Caco-2 (cell line): Measurements from ENCODE around the gene HTT. TPM values are rescaled to one million over a fixed set of nuclear protein-coding genes. Genes with fewer than 3 reads are reported as not detected.

Source experiments
- BruUV-seq: library from RNA; stranded (reverse); fragments of 400-500 nt; replicated peaks from 2 replicates; lab custom pipeline; 2021; lab: Mats Ljungman, UMichigan
- CTCF ChIA-PET: fragments of 300-600 bp; sonication (Branson Sonifier 250); formaldehyde crosslinking; loops from one replicate; lab custom pipeline; 2022; ENCODE audit warnings: antibody characterized with exemption; lab: Charles Lee
- POLR2A ChIA-PET: fragments of 300-600 bp; sonication (Branson Sonifier 250); formaldehyde crosslinking; loops from one replicate; lab custom pipeline; 2022; ENCODE audit warnings: antibody characterized with exemption; lab: Charles Lee
- DNase-seq, 2 experiments: peaks; one replicate each; pipeline versions ENCODE4 v3.0.0 to v3.0.0-alpha.2; 2020 to 2022
- H3K27me3 ChIP-seq: replicated peaks from 2 replicates; pipeline ENCODE4 v1.6.0; 2011; ENCODE audit warnings: low read length; ENCODE audit not compliant: control insufficient read depth, insufficient read depth
- H3K36me3 ChIP-seq: 2 replicates; pipeline ENCODE4 v1.5.1; 2011; ENCODE audit warnings: low read length; ENCODE audit not compliant: control insufficient read depth, insufficient read depth
- H3K4me1 ChIP-seq: fragments of 250-450 bp; sonication (Bioruptor Pico); 2 replicates; pipeline ENCODE4 v1.5.1; 2020; ENCODE audit warnings: mild to moderate bottlenecking
- H3K4me3 ChIP-seq: 2 replicates; pipeline ENCODE4 v1.5.1; 2011; ENCODE audit warnings: low read depth, mild to moderate bottlenecking, control low read depth, low read length
- H3K9me3 ChIP-seq: fragments of 250-450 bp; sonication (Bioruptor Pico); 2 replicates; pipeline ENCODE4 v1.5.1; 2020; ENCODE audit warnings: mild to moderate bottlenecking, moderate library complexity
- H3K27ac Mint-ChIP-seq: one replicate; pipeline ENCODE4 v1.8.0; 2022; ENCODE audit warnings: mixed read lengths; ENCODE audit not compliant: unreplicated experiment
- H3K27me3 Mint-ChIP-seq: one replicate; pipeline ENCODE4 v1.8.0; 2022; ENCODE audit warnings: mixed read lengths; ENCODE audit not compliant: insufficient read depth, unreplicated experiment
- H3K36me3 Mint-ChIP-seq: one replicate; pipeline ENCODE4 v1.8.0; 2022; ENCODE audit warnings: mild to moderate bottlenecking, mixed read lengths; ENCODE audit not compliant: insufficient read depth, unreplicated experiment
- H3K4me1 Mint-ChIP-seq: one replicate; pipeline ENCODE4 v1.8.0; 2022; ENCODE audit warnings: low read depth, mixed read lengths; ENCODE audit not compliant: unreplicated experiment
- H3K4me3 Mint-ChIP-seq: one replicate; pipeline ENCODE4 v1.8.0; 2022; ENCODE audit warnings: mild to moderate bottlenecking, moderate library complexity, mixed read lengths; ENCODE audit not compliant: unreplicated experiment
- H3K9me3 Mint-ChIP-seq: one replicate; pipeline ENCODE4 v1.8.0; 2022; ENCODE audit warnings: mixed read lengths; ENCODE audit not compliant: unreplicated experiment
- intact Hi-C: fragments of 100-400 bp; cut with micrococcal nuclease; formaldehyde crosslinking; loops from one replicate; pipeline ENCODE4 v1.10.0; 2022; ENCODE audit not compliant: unreplicated experiment
- total RNA-seq: library from RNA; stranded (reverse); gene quantifications from 2 replicates; pipeline ENCODE4 v1.2.3, GENCODE V29; 2022
- TF ChIP-seq, protein P1 (sequence below), 2 experiments: fragments of 200-600 bp in 1 of 2; IDR thresholded peaks; 1 replicate in 1 of 2; 2 replicates in 1 of 2; pipeline versions ENCODE4 v1.5.1 to v1.8.0; 2011 to 2022; ENCODE audit warnings: antibody characterized with exemption in 1 of 2, control low read depth in 1 of 2, inconsistent platforms in 1 of 2, low read depth in 1 of 2, low read length in 1 of 2, mild to moderate bottlenecking in 1 of 2, moderate library complexity in 1 of 2; ENCODE audit not compliant: insufficient read depth in 1 of 2, severe bottlenecking in 1 of 2, unreplicated experiment in 1 of 2

HTT gene
- total RNA-seq, 1 experiment from 2014 or later = 63.3 TPM

DNA sequence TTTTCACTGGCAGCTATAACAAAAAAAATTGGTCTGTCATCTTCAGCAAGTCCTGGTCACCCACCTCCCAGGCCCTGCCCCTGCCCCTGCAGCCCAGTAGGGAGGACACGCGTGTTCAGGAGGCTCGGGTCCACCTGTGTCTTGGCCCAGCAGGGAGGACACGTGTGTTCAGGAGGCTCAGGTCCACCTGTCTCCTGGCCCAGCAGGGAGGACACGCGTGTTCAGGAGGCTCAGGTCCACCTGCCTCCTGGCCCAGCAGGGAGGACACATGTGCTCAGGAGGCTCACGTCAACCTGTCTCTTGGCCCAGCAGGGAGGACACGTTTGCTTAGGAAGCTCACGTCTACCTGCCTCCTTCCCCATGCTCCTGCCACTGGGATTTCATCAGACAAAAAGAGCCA, 45.0 kb upstream of the HTT start:
- POLR2A ChIA-PET = no interaction called here
- intact Hi-C loops = no loop called here
- H3K4me1 Mint-ChIP-seq = no peaks in the 10 kb centered on the region
- no peaks in the 10 kb centered on the region for H3K36me3 Mint-ChIP-seq
- CTCF ChIA-PET = no interaction called here
- H3K27ac Mint-ChIP-seq = no peak overlapping the region
- Histone ChIP-seq H3K4me1 (no peaks in the 10 kb centered on the region), H3K9me3 (no peaks in the 10 kb centered on the region), H3K27me3 (no peaks in the 10 kb centered on the region), H3K36me3 (no peaks in the 10 kb centered on the region), H3K4me3 (no peak overlapping the region)
- DNase-seq = no peak
- H3K4me3 Mint-ChIP-seq = no peak overlapping the region
- H3K9me3 Mint-ChIP-seq = no peaks in the 10 kb centered on the region
- H3K27me3 Mint-ChIP-seq = no peaks in the 10 kb centered on the region
- TF ChIP-seq, protein P1, sequence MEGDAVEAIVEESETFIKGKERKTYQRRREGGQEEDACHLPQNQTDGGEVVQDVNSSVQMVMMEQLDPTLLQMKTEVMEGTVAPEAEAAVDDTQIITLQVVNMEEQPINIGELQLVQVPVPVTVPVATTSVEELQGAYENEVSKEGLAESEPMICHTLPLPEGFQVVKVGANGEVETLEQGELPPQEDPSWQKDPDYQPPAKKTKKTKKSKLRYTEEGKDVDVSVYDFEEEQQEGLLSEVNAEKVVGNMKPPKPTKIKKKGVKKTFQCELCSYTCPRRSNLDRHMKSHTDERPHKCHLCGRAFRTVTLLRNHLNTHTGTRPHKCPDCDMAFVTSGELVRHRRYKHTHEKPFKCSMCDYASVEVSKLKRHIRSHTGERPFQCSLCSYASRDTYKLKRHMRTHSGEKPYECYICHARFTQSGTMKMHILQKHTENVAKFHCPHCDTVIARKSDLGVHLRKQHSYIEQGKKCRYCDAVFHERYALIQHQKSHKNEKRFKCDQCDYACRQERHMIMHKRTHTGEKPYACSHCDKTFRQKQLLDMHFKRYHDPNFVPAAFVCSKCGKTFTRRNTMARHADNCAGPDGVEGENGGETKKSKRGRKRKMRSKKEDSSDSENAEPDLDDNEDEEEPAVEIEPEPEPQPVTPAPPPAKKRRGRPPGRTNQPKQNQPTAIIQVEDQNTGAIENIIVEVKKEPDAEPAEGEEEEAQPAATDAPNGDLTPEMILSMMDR (IDR thresholded peaks at IDR 0.05; ENCODE audit: insufficient read depth in 1 of 2, low read depth in 1 of 2, low read length in 1 of 2, severe bottlenecking in 1 of 2, unreplicated experiment in 1 of 2) = no peak
- no TSS peak for BruUV-seq

DNA sequence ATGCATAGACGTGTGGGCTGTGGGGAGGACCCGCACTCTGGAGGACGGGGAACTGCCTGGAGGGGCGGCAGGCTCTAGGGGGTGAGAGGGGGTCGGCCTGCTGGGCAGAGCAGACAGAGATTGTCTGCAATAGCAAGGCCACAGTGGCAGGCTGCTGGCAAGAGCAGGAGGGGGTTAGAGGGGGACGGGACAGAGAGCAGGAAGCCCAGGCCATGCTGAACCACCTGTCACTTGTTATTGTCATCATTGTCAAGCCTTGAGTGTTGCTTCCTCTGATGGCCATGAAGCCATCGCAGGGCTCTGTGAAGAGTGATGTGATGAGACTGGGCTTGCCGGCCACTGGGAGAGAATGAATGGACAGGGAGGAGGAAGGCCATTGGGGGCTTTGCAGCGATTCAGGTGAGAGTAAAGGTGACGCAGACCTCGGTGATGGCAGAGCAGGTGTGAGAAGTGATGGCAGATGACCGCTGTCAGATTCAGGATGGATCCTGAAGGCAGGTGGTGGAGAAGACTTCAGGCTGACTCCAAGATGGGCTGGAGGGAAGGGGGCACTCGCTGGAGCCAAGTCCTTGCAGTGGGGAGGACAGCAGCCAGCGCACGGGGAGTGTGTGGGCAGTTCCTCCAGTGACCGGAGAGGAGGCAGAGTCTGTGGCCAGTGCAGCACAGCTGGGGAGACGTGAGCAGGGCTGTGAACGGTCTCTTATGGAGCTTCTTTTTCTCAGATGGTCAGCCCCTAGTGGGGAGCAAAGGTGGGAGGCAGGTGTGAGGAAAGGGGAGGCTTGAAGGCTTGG, 43.7 kb upstream of the HTT start:
- DNase-seq = no peak
- ChIA-PET POLR2A (no interaction called here), CTCF (no interaction called here)
- no peaks in the 10 kb centered on the region for H3K27me3 Mint-ChIP-seq
- Histone ChIP-seq H3K4me1 (no peaks in the 10 kb centered on the region), H3K9me3 (no peaks in the 10 kb centered on the region), H3K4me3 (no peak overlapping the region), H3K27me3 (no peaks in the 10 kb centered on the region), H3K36me3 (no peaks in the 10 kb centered on the region)
- no peaks in the 10 kb centered on the region for H3K4me1 Mint-ChIP-seq
- H3K9me3 Mint-ChIP-seq = no peaks in the 10 kb centered on the region
- H3K27ac Mint-ChIP-seq = no peak overlapping the region
- no peaks in the 10 kb centered on the region for H3K36me3 Mint-ChIP-seq
- H3K4me3 Mint-ChIP-seq = no peak overlapping the region
- intact Hi-C loops = no loop called here
- BruUV-seq = no TSS peak
- TF ChIP-seq, protein P1 (IDR thresholded peaks at IDR 0.05; ENCODE audit: insufficient read depth in 1 of 2, low read depth in 1 of 2, low read length in 1 of 2, severe bottlenecking in 1 of 2, unreplicated experiment in 1 of 2) = no peak

DNA sequence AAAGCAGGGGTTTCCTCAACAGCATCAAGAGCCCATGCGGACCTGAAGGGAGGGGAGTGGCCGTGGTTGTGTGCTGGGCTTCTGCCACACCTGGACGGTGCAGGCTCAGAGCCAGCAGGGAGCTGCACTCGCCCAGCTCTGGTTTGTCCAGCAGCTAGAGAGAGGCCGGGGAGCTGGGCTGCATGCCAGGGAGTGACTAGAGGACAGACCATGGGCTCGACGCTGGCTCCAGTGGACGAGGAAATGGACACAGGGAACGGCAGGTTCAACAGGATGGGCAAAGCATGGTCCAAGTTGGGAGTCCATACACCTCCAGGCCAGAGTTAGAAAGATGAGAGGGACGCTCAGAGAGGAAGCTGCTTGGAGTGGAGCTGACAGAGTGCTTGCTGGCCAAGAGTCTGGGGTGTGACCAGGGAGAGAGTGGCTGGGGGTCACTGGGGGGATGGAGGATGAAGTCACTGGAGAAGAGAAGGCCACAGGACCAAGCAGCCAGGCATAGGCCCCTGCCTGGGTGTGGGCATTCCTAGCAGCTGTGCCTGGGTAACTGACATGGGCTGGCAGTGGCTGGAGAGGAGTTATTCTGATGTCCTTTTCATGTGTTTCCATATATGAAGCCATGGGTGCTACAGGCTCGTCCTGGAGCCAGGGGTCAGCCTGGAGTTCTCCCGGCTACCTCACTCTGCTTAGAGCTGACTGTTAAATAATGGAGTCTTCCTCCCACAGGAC, 43.0 kb upstream of the HTT start:
- POLR2A ChIA-PET = interaction anchor here (0.6 kb wide), 1 partner anchor 8 kb away, joined by 4 read pairs; no protein-coding TSS in a partner anchor
- no peak for DNase-seq
- Mint-ChIP-seq H3K27ac (no peak overlapping the region), H3K4me3 (no peak overlapping the region), H3K9me3 (no peaks in the 10 kb centered on the region), H3K27me3 (no peaks in the 10 kb centered on the region), H3K36me3 (no peaks in the 10 kb centered on the region), H3K4me1 (no peaks in the 10 kb centered on the region)
- Histone ChIP-seq H3K4me3 (no peak overlapping the region), H3K4me1 (no peaks in the 10 kb centered on the region), H3K9me3 (no peaks in the 10 kb centered on the region), H3K36me3 (no peaks in the 10 kb centered on the region), H3K27me3 (no peaks in the 10 kb centered on the region)
- CTCF ChIA-PET = no interaction called here
- BruUV-seq = no TSS peak
- intact Hi-C loops = no loop called here
- TF ChIP-seq, protein P1 (IDR thresholded peaks at IDR 0.05; ENCODE audit: insufficient read depth in 1 of 2, low read depth in 1 of 2, low read length in 1 of 2, severe bottlenecking in 1 of 2, unreplicated experiment in 1 of 2) = no peak
